Hepatocyte (in vitro differentiated cells): ENCODE data around the gene NCL. TPM values are rescaled to one million over a fixed set of nuclear protein-coding genes. Genes with fewer than 3 reads are reported as not detected.

ENCODE experiments used
- DNase-seq: peaks from one replicate; pipeline ENCODE4 v3.0.0-alpha.2; 2016; ENCODE audit warnings: low spot score
- H2AFZ ChIP-seq: fragments of 200-600 bp; sonication (generic); 2 replicates; pipeline ENCODE4 v1.6.0; 2016; ENCODE audit warnings: antibody characterized with exemption, mild to moderate bottlenecking
- H3K27ac ChIP-seq: fragments of 200-600 bp; sonication (generic); 2 replicates; pipeline ENCODE4 v1.5.1; 2016; ENCODE audit warnings: mild to moderate bottlenecking
- H3K27me3 ChIP-seq: fragments of 200-600 bp; sonication (generic); 2 replicates; pipeline ENCODE4 v1.6.1; 2016
- H3K36me3 ChIP-seq: fragments of 200-600 bp; sonication (generic); replicated peaks from 2 replicates; pipeline ENCODE4 v1.5.1; 2016; ENCODE audit warnings: low read depth; ENCODE audit not compliant: insufficient read depth
- H3K4me1 ChIP-seq: fragments of 200-600 bp; sonication (generic); 2 replicates; pipeline ENCODE4 v1.5.1; 2016; ENCODE audit warnings: mild to moderate bottlenecking, moderate library complexity; ENCODE audit not compliant: insufficient read depth
- H3K4me2 ChIP-seq: fragments of 200-600 bp; sonication (generic); 2 replicates; pipeline ENCODE4 v1.6.0; 2016
- H3K4me3 ChIP-seq: fragments of 200-600 bp; sonication (generic); 2 replicates; pipeline ENCODE4 v1.5.1; 2016; ENCODE audit warnings: mild to moderate bottlenecking
- H3K79me2 ChIP-seq: fragments of 200-600 bp; sonication (generic); 2 replicates; pipeline ENCODE4 v1.6.0; 2017; ENCODE audit warnings: mild to moderate bottlenecking
- H3K9me2 ChIP-seq: fragments of 200-600 bp; sonication (generic); replicated peaks from 2 replicates; pipeline ENCODE4 v1.6.0; 2017; ENCODE audit warnings: mild to moderate bottlenecking; ENCODE audit not compliant: insufficient read depth
- H3K9me3 ChIP-seq: fragments of 200-600 bp; sonication (generic); 2 replicates; pipeline ENCODE4 v1.5.1; 2016; ENCODE audit warnings: low read depth, mild to moderate bottlenecking
- H4K20me1 ChIP-seq: fragments of 200-600 bp; sonication (generic); 2 replicates; pipeline ENCODE4 v1.6.0; 2016; ENCODE audit warnings: mild to moderate bottlenecking; ENCODE audit not compliant: insufficient read depth, poor library complexity, severe bottlenecking
- EZH2 ChIP-seq: fragments of 200-600 bp; sonication (generic); IDR thresholded peaks from 2 replicates; pipeline ENCODE4 v1.6.1; 2016; ENCODE audit warnings: antibody characterized with exemption, mild to moderate bottlenecking, borderline replicate concordance
- EZH2phosphoT487 ChIP-seq: fragments of 200-600 bp; sonication (generic); IDR thresholded peaks from one replicate; pipeline ENCODE4 v1.6.1; 2018; ENCODE audit warnings: antibody characterized with exemption, mild to moderate bottlenecking, low read depth, moderate library complexity; ENCODE audit not compliant: unreplicated experiment, severe bottlenecking
- WGBS: methylation state at CpG from one replicate; pipeline ENCODE4 v1.1.6; 2016; ENCODE audit warnings: low lambda C conversion rate; ENCODE audit errors: missing lambda C conversion rate; 5-methylcytosine and 5-hydroxymethylcytosine counted together
- polyA plus RNA-seq: library from polyadenylated mRNA; unstranded; fragments of >200 nt; fragmentation: Nextera tagmentation; extraction: Ambion mirVana; gene quantifications from 2 replicates; pipeline ENCODE4 v1.2.1, GENCODE V29; 2016
- total RNA-seq: library from RNA; depleted of rRNA; stranded (reverse); fragments of >200 nt; gene quantifications from 2 replicates; pipeline ENCODE4 v1.2.3, GENCODE V29; 2014
- TF ChIP-seq, protein P1 (sequence below): fragments of 200-600 bp; sonication (generic); IDR thresholded peaks from 2 replicates; pipeline ENCODE4 v1.5.1; 2016; ENCODE audit warnings: antibody characterized with exemption, mild to moderate bottlenecking; ENCODE audit not compliant: poor library complexity

Gene NCL
- total and polyA plus RNA-seq, 2 experiments from 2014 or later, result 137 to 349 TPM

- Histone ChIP-seq H3K36me3 (no peaks in the 10 kb centered on the region), H3K27me3 (no peaks in the 10 kb centered on the region), H4K20me1 (no peaks in the 10 kb centered on the region), H3K4me3 (no peak overlapping the region), H2AFZ (no peak overlapping the region), H3K9me2 (no peaks in the 10 kb centered on the region), H3K9me3 (no peaks in the 10 kb centered on the region), H3K27ac (no peak overlapping the region), H3K4me1 (no peaks in the 10 kb centered on the region), H3K79me2 (no peaks in the 10 kb centered on the region), H3K4me2 (no peak overlapping the region)
- WGBS, result 68% methylated on average over 21 of the region's 21 CpGs
- DNase-seq, result peak; percentile 41
- TF ChIP-seq EZH2 (no peak), EZH2phosphoT487 (no peak)
- TF ChIP-seq, protein P1, sequence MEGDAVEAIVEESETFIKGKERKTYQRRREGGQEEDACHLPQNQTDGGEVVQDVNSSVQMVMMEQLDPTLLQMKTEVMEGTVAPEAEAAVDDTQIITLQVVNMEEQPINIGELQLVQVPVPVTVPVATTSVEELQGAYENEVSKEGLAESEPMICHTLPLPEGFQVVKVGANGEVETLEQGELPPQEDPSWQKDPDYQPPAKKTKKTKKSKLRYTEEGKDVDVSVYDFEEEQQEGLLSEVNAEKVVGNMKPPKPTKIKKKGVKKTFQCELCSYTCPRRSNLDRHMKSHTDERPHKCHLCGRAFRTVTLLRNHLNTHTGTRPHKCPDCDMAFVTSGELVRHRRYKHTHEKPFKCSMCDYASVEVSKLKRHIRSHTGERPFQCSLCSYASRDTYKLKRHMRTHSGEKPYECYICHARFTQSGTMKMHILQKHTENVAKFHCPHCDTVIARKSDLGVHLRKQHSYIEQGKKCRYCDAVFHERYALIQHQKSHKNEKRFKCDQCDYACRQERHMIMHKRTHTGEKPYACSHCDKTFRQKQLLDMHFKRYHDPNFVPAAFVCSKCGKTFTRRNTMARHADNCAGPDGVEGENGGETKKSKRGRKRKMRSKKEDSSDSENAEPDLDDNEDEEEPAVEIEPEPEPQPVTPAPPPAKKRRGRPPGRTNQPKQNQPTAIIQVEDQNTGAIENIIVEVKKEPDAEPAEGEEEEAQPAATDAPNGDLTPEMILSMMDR, result no peak
These were observed 38.2 kb downstream of the NCL start for GRCh38 chr2:231425811-231426703.

DNA sequence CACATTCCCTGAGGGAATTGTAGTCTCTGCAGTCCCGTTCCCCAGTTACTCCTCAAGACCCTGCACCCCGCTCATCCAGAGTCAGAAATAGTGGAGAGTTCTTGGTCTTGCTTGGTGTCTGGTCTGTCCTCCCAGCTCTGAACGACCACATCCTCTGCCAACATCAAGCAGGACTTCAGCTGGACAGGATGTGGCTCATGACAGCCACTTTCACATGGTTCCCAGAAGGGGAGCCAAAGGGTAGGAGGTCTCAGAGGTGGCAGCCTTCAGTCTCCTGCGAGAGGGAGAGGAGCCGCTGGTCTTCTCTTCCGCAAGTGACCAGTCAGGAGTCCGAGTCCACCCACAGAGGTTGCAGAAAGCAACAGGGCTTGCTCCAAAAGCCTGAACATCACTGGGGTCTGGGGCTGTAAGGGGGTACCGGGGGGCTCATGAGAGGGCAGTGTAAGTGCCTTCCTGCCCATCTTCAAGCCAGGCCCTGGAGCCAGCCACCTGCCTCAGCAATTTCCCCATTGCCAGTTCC, 38.9 kb downstream of the NCL start:
- Histone ChIP-seq H3K27ac (no peak overlapping the region), H3K79me2 (no peaks in the 10 kb centered on the region), H4K20me1 (no peaks in the 10 kb centered on the region), H3K4me1 (no peaks in the 10 kb centered on the region), H3K4me2 (no peak overlapping the region), H3K4me3 (no peak overlapping the region), H3K36me3 (no peaks in the 10 kb centered on the region), H3K9me3 (no peaks in the 10 kb centered on the region), H3K9me2 (no peaks in the 10 kb centered on the region), H3K27me3 (no peaks in the 10 kb centered on the region), H2AFZ (no peak overlapping the region)
- no peak for DNase-seq
- 72% methylated on average over 8 of the region's 8 CpGs for WGBS
- TF ChIP-seq EZH2phosphoT487, result no peak

- no peaks in the 10 kb centered on the region for H3K4me1 ChIP-seq
- no peaks in the 10 kb centered on the region for H3K9me2 ChIP-seq
- H3K4me2 ChIP-seq, result no peak overlapping the region
- no peaks in the 10 kb centered on the region for H3K79me2 ChIP-seq
- no peak for TF ChIP-seq EZH2phosphoT487
- TF ChIP-seq, protein P1, result no peak
- TF ChIP-seq EZH2, result no peak
- H3K4me3 ChIP-seq, result no peak overlapping the region
- H3K27ac ChIP-seq, result no peak overlapping the region
- 91% methylated on average over 10 of the region's 10 CpGs for WGBS
- DNase-seq, result no peak
- no peaks in the 10 kb centered on the region for H3K9me3 ChIP-seq
- H3K27me3 ChIP-seq, result no peaks in the 10 kb centered on the region
- no peaks in the 10 kb centered on the region for H3K36me3 ChIP-seq
- H4K20me1 ChIP-seq, result no peaks in the 10 kb centered on the region
- H2AFZ ChIP-seq, result no peak overlapping the region
These were observed 41.1 kb downstream of the NCL start for GRCh38 chr2:231423176-231423575.

DNA sequence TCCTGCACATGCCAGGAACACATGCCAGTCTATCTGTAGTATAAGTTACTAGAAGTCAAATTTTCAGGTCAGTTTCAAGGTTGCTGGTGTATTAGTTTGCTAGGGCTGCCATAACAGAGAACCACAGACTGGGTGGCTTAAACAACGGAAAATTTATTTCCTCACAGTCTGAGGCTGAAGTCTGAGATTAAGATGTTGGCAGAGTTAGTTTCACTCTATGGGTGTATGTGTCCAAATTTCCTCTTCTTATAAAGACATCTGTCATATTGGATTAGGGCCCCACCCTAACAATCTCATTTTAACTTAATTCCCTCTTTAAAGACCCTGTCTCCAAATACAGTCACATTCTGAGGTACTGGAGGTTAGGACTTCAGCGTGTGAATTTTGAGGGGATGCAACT, 42.2 kb downstream of the NCL start:
- no peaks in the 10 kb centered on the region for H3K4me1 ChIP-seq
- H3K27ac ChIP-seq, result no peak overlapping the region
- no peaks in the 10 kb centered on the region for H3K9me3 ChIP-seq
- no peaks in the 10 kb centered on the region for H3K27me3 ChIP-seq
- TF ChIP-seq, protein P1, result no peak
- no peak for TF ChIP-seq EZH2
- no peak for TF ChIP-seq EZH2phosphoT487
- no peaks in the 10 kb centered on the region for H3K36me3 ChIP-seq
- 93% methylated on average over 2 of the region's 2 CpGs for WGBS
- no peak for DNase-seq
- H3K9me2 ChIP-seq, result no peaks in the 10 kb centered on the region
- no peak overlapping the region for H3K4me2 ChIP-seq
- H3K4me3 ChIP-seq, result no peak overlapping the region
- H2AFZ ChIP-seq, result no peak overlapping the region
- no peaks in the 10 kb centered on the region for H3K79me2 ChIP-seq
- H4K20me1 ChIP-seq, result no peaks in the 10 kb centered on the region
